DLD1 (cell line): Measurements from ENCODE around the gene CWC27.

ENCODE experiments used
- in situ Hi-C: cut with HindIII; loops from 2 replicates; pipeline ENCODE4 v1.10.0; 2017; ENCODE audit warnings: low sequenced_read_pairs

Gene CWC27

GRCh38 chr5:64768358-64769312 is at the start of gene CWC27, which contains the start of gene SREK1IP1:
Gene CWC27 (plus strand): TSS chr5:64768930. CDS start chr5:64769147, 217 bp downstream.
Gene SREK1IP1 (minus strand): TSS chr5:64768691. CDS start chr5:64768517, 174 bp downstream.
- in situ Hi-C loops, result no loop called here

- in situ Hi-C loops, result no loop called here
Measured at GRCh38 chr5:64722588-64722987, 46.1 kb upstream of the CWC27 start.

DNA sequence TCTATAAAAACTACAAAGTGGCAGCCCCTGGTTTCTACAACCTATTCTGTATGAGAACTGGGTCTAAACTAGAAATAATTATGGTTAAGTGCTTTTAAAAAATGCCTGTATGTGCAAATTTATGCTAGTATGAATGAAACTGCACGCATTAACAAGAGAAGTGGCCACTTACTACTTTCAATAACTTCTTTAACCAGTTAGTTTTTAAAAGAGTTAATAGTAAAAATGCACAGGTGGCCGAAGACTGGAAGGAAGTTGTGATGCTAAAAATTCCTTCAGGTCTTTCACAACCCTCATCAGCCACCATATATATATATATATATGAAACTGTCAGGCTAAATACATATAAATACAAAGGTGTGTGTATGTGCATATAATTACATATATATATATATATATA is 41.6 kb upstream of the CWC27 start:
- in situ Hi-C loops, result no loop called here

DNA sequence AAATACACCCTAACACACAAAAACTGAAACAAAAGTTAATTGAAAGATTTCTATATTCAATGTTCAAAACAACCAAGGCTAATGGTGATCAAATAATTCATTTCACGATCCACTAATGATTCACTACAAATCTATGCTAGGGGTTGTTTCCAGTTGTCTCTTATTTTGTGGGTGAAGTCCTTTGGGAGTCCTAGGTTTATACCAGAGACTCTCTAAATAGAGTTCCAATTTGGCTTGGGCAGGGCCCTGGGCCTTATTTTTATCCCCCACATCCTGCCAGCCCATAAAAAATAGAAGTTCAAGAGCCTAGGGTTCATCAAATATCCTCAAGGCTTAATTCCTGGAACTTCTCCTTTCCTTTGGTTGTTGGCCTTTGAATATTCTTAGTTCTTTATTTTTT is 26.3 kb upstream of the CWC27 start:
- in situ Hi-C loops, result no loop called here

GRCh38 chr5:64742821-64743220 is 25.9 kb upstream of the CWC27 start:
- in situ Hi-C loops, result no loop called here

DNA sequence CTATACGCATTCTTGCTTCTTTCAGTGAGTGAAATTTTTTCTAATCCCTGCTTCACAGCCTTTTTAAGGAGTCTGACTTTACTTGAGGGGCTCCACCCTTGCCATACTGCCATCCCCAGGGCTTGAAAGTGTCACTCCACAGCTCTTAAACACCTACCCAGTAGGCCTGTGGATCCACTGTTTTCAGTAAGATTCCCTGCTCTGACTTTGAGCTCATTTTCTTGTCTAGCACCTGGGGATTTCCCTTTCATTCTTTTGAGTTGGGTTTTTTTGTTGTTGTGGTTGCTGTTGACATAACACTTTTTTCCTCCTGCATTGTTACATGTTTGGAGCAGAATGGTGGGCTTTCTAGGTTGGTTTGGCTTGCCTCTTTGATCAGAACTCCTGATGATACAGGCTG is 23.8 kb upstream of the CWC27 start:
- in situ Hi-C loops, result no loop called here

- in situ Hi-C loops, result no loop called here
Measured at GRCh38 chr5:64746446-64746845, 22.3 kb upstream of the CWC27 start.

DNA sequence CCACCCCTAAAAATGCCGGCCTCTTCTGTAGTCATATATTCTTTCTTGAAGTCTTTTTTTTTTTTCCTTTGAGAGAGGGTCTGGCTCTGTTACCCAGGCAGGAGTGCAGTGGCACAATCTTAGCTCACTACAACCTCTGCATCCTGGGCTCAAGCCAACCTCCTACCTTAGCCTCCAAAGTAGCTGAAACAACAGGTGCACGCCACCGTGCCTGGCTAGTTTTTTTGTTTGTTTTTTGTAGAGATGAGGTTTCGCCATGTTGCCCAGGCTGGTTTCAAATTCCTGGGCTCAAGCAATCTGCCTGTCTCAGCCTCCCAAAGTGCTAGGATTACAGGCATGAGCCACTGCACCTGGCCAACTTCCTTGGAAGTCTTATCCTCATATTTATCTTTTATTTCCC is 19.3 kb upstream of the CWC27 start:
- in situ Hi-C loops, result no loop called here

- in situ Hi-C loops, result no loop called here
Measured at GRCh38 chr5:64754066-64754465, 14.7 kb upstream of the CWC27 start.

GRCh38 chr5:64758901-64759300 is 9.8 kb upstream of the CWC27 start:
- in situ Hi-C loops, result no loop called here

- in situ Hi-C loops, result no loop called here
Measured at GRCh38 chr5:64759960-64760660, 8.6 kb upstream of the CWC27 start.

DNA sequence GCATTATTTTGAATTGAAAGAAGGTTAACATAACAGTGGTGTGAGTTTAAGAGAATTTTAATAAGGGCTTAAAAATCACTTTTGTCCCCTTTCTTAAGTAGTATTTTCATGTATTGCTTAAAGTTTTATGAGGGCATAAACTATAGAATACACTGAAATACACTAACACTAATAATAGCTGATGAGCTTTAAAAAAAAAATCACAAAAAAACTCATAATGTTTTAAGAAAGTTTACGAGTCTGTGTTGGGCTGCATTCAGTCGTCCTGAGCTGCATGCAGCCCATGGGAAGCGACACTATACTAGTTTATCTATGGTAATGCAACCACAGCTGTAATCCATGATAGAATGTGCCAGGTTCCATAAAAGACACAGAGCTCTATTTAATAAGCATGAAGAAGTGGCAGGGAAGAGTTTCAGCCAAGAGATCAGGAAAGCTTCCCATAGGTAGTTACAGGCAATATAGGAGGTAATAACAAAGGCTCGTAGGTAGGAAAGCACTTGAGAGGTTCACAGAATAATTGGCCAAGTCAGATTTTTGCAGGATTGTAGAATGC is 4.7 kb upstream of the CWC27 start:
- in situ Hi-C loops, result no loop called here

DNA sequence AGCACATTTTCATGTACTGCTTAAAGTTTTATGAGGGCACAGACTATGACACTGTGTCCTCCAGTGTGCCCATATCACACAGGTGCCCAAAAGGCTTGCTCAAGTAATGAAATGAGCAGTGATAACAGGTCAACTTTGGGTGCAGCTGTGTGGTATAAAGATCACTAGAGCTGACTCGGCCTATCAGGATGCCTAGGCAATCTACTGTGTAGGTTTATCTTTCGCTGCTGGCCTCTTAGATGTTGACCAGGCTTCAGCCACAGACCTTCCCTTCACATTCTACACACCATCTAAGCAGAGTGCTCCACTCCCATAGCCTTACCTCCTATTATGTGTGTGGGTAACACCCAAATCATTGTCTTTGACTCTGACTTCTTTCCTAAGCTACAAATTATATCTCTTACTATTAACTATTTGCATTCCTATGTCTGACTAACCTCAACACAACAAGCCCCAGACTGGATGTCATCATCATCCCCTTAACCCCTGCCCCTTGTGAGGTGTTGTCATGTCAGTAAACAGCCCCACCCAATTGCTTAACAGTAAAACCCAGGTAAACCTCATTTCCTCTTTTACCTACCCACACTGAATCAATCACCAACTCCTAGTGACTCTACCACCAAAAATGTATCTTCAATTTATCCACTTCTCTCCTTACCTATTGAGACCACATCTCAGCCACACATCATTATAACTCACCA is 2.8 kb upstream of the CWC27 start:
- in situ Hi-C loops, result no loop called here

DNA sequence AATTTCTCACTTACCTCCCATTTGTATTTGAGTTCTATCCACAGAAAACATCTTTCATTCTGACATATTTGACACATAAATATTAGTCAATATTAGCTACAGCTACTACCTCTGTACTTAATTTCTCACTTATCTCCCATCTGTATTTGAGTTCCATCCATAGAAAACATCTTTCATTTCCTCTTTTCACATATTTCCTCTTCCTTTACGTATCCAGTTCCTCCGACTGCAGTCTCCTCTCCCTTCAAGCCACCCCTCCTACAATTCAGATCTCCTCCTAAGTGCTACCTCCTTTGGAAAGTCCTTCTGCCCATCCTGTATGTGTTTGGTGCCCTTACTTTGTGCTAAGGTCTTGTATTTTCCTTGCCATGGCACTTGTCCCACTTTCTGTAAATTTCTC is 1.8 kb upstream of the CWC27 start:
- in situ Hi-C loops, result no loop called here

- in situ Hi-C loops, result no loop called here
Measured at GRCh38 chr5:64767959-64768357, 772 bp upstream of the CWC27 start.

DNA sequence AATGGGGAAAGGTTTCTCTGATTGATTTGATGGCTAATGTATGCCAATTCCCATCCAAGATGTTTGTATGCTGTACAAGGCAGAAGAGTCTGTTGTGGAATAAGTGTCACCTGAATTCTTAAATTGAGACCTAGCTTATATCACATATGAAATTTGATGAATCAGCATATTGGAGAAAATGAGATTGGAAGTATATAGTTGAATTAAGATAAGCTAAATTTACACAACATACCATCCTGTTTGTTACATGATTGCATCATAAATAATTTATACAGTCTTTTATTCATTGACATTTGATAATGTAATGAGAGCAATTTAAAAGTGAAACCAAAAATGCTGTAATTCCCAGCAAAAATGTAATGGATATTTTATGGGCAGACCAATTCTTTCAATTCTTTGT is 1.1 kb downstream of the CWC27 start:
- in situ Hi-C loops, result no loop called here

GRCh38 chr5:64771736-64772135 is 3.0 kb downstream of the CWC27 start:
- in situ Hi-C loops, result no loop called here

- in situ Hi-C loops, result no loop called here
Measured at GRCh38 chr5:64773533-64773932, 4.8 kb downstream of the CWC27 start.

DNA sequence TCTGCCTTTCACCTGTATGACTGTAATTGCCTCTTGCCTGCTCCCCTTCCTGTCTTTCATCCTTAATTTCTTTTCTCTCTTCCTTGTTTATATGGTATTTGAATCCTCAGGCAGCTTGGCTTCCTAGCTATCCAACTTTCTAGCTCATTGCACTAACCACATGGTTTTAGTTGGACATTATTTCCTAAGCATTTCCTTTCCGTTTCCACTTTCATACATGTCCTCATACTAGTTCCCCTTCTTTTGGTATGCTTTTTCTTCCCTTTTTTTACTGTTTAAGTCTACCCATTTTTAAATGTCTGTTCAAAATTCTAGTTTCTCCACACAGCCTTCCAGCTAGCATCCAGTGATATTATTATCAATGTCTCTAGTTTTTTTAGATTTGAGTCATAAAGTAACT is 6.6 kb downstream of the CWC27 start:
- in situ Hi-C loops, result no loop called here

DNA sequence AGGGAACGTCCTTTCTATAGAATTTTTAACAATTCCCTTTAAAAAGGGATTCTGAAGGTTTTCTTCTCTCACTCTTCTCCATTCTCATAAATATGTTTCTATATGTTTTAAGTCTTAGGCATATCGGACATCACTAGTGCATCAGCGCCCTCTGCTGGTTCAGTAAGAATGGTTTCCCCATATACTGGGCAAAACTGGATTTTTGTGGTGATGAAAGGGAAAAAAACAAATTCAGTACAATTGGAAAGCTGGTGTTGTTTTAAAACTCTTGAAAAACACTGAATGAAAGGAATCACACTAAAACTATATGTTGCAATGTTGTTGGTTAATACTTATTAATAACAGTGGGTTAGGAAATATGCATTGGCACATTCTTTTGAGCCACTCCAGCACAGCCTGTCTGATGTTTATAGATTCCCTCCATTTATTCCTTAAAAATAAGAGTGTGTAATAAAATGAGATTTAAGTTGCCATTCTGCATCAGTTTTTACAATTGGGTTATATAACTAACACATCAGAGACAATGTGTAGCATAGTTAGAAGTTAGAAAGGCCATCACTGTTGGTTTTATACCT is 15.8 kb downstream of the CWC27 start:
- in situ Hi-C loops, result no loop called here

GRCh38 chr5:64786372-64786771 is 17.6 kb downstream of the CWC27 start:
- in situ Hi-C loops, result no loop called here
